ENCODE data around the gene EML4. TPM values are rescaled to one million over a fixed set of nuclear protein-coding genes. Genes with fewer than 3 reads are reported as not detected.
A peak's percentile ranks its signal among the peaks of the same experiment; 100 is the strongest.

EML4 gene
- total RNA-seq, 2 experiments from 2014 or later, result 58.2 to 59.7 TPM

DNA sequence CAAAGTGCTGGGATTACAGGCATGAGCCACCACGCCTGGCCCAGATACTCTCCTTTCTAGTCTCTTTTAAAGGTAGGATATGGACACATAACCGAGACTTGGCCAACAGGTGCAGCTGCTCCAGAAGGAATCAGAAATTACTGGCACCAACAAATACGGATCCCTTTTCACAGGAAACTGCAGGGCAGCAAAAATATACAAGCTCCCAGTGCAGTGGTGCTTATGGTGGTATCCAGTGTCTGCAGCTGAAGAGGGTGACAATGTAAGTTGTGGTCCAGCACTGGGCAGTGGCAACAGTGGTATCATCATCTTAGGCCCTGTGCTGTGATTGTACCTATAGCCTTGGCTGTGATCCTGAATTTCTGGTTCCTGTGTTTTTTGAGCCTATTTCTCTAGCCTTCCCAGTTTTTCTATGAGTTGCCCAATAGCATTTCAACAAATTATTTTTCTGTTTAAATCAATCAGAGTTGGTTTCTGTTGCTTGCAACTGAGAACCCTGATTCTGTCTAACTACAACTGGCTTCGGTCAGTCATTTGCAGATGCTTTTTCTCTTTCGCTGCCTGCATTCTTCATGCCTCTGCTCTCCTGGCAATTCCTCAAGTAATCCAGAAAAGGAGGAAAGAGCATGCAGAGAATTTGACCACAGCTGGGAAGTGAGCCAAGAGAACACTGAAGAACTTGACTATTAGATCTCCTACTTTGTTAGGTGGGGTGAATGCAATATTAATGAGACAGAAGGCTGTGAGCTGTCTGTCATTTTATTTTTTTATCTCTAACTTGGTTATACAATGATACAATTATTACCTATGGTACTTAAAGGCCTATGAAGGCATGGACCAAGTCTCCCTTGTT is 30.8 kb upstream of the EML4 start:
- POLR2A ChIA-PET, result interaction anchor here (1.7 kb wide), 1 partner anchor 33 kb away, joined by 5 read pairs; no protein-coding TSS in a partner anchor
- CTCF ChIA-PET, result interaction anchor here (1.6 kb wide), 2 partner anchors 43 to 58 kb away, joined by 5 read pairs; no protein-coding TSS in a partner anchor
- H3K36me3 Mint-ChIP-seq (ENCODE audit: low read depth), result no peaks in the 10 kb centered on the region
- peaks cover 59% of the 10 kb centered on the region for H3K4me1 Mint-ChIP-seq (ENCODE audit: low read depth)
- no peaks in the 10 kb centered on the region for H3K27me3 Mint-ChIP-seq
- no peak overlapping the region for H3K4me3 Mint-ChIP-seq
- no peak for ATAC-seq
- TF ChIP-seq, protein P1, sequence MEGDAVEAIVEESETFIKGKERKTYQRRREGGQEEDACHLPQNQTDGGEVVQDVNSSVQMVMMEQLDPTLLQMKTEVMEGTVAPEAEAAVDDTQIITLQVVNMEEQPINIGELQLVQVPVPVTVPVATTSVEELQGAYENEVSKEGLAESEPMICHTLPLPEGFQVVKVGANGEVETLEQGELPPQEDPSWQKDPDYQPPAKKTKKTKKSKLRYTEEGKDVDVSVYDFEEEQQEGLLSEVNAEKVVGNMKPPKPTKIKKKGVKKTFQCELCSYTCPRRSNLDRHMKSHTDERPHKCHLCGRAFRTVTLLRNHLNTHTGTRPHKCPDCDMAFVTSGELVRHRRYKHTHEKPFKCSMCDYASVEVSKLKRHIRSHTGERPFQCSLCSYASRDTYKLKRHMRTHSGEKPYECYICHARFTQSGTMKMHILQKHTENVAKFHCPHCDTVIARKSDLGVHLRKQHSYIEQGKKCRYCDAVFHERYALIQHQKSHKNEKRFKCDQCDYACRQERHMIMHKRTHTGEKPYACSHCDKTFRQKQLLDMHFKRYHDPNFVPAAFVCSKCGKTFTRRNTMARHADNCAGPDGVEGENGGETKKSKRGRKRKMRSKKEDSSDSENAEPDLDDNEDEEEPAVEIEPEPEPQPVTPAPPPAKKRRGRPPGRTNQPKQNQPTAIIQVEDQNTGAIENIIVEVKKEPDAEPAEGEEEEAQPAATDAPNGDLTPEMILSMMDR (IDR thresholded peaks at IDR 0.05), result no peak
- intact Hi-C loops (cut with micrococcal nuclease), result no loop called here
- no peaks in the 10 kb centered on the region for H3K9me3 Mint-ChIP-seq
- peak overlapping the region; percentile 16 for H3K27ac Mint-ChIP-seq
- DNase-seq, result no peak

DNA sequence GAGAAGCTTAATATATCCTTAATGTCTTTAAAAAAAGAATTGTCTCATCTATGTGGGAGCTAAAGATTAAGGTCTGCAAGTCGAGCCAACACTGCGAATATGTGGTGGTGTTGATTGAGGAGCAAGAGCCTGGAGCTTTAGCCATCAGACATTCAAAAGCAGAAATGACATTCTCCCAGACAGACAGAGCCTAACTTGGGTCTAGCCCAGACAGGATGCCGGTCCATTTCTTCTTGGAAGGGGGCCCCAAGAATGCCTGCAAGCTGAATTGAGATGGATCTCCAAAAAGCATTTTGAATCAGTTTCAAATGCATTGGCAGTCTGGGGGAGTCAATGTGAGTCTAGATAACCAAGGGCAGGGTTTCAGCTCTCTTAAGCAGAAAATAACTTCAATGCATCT is 30.1 kb upstream of the EML4 start:
- no peak for ATAC-seq
- ChIA-PET POLR2A (interaction anchor here (1.7 kb wide), 1 partner anchor 33 kb away, joined by 5 read pairs; no protein-coding TSS in a partner anchor), CTCF (interaction anchor here (0.9 to 1.6 kb wide), 2 partner anchors 44 to 51 kb away, joined by 3 to 5 read pairs; no protein-coding TSS in a partner anchor)

GRCh38 chr2:42140496-42140895 is 28.7 kb upstream of the EML4 start:
- ATAC-seq (no peak), DNase-seq (no peak)
- Mint-ChIP-seq H3K9me3 (no peaks in the 10 kb centered on the region), H3K4me1 (ENCODE audit: low read depth) (peaks cover 48% of the 10 kb centered on the region), H3K36me3 (ENCODE audit: low read depth) (no peaks in the 10 kb centered on the region), H3K27ac (no peak overlapping the region), H3K27me3 (no peaks in the 10 kb centered on the region), H3K4me3 (no peak overlapping the region)
- POLR2A ChIA-PET, result interaction anchor here (1.5 to 1.7 kb wide), 2 partner anchors 9 to 35 kb away, joined by 3 to 5 read pairs; no protein-coding TSS in a partner anchor
- intact Hi-C loops (cut with micrococcal nuclease), result loop anchor here (5.0 kb wide), 1 partner anchor 38 kb away; no protein-coding TSS in a partner anchor
- CTCF ChIA-PET, result interaction anchor here (0.8 to 2.0 kb wide), 3 partner anchors 10 to 188 kb away, joined by 3 to 7 read pairs (median 3); no protein-coding TSS in a partner anchor
- TF ChIP-seq, protein P1 (IDR thresholded peaks at IDR 0.05), result no peak

More for the DNA sequence above, 30.1 kb upstream of the EML4 start:
- no peak for DNase-seq
- TF ChIP-seq, protein P1 (IDR thresholded peaks at IDR 0.05), result no peak
- Mint-ChIP-seq H3K27ac (no peak overlapping the region), H3K36me3 (ENCODE audit: low read depth) (no peaks in the 10 kb centered on the region), H3K4me3 (no peak overlapping the region), H3K9me3 (no peaks in the 10 kb centered on the region), H3K4me1 (ENCODE audit: low read depth) (peaks cover 59% of the 10 kb centered on the region), H3K27me3 (no peaks in the 10 kb centered on the region)
- intact Hi-C loops (cut with micrococcal nuclease), result no loop called here

GRCh38 chr2:42141687-42142546 is 27.2 kb upstream of the EML4 start:
- no peaks in the 10 kb centered on the region for H3K9me3 Mint-ChIP-seq
- H3K27ac Mint-ChIP-seq, result peak overlapping the region; percentile 39
- H3K36me3 Mint-ChIP-seq (ENCODE audit: low read depth), result no peaks in the 10 kb centered on the region
- TF ChIP-seq, protein P1 (IDR thresholded peaks at IDR 0.05), result no peak
- no peaks in the 10 kb centered on the region for H3K27me3 Mint-ChIP-seq
- ChIA-PET POLR2A (interaction anchor here (0.6 to 2.0 kb wide), 3 partner anchors 9 to 101 kb away, joined by 3 to 16 read pairs (median 9); no protein-coding TSS in a partner anchor), CTCF (interaction anchor here (0.6 to 2.9 kb wide), 8 partner anchors 8 to 46 kb away, joined by 3 to 10 read pairs (median 4); no protein-coding TSS in a partner anchor)
- peaks cover 37% of the 10 kb centered on the region for H3K4me1 Mint-ChIP-seq (ENCODE audit: low read depth)
- DNase-seq, result no peak
- peak; percentile 55 for ATAC-seq
- H3K4me3 Mint-ChIP-seq, result peak overlapping the region; percentile 30
- intact Hi-C loops (cut with micrococcal nuclease), result loop anchor here (5.0 kb wide), 1 partner anchor 40 kb away; no protein-coding TSS in a partner anchor
